NCI-H1930 (cell line): ENCODE data around the gene LDB3.

Source experiments
- DNase-seq, 2 experiments: peaks; one replicate each; lab custom pipeline; 2025; lab: John Stamatoyannopoulos, UW

The LDB3 gene

GRCh38 chr10:86759073-86759672 is 90.9 kb downstream of the LDB3 start:
- DNase-seq: no peak

- DNase-seq: no peak
These were observed 95.1 kb downstream of the LDB3 start for GRCh38 chr10:86763404-86763803.

GRCh38 chr10:86765548-86765947 is 97.2 kb downstream of the LDB3 start:
- no peak for DNase-seq

GRCh38 chr10:86768412-86769062 is 100.2 kb downstream of the LDB3 start:
- DNase-seq: no peak

GRCh38 chr10:86769991-86770390 is 101.7 kb downstream of the LDB3 start:
- no peak for DNase-seq

- DNase-seq: no peak
These were observed 102.2 kb downstream of the LDB3 start for GRCh38 chr10:86770412-86770960.

GRCh38 chr10:86773498-86773897 is 105.2 kb downstream of the LDB3 start:
- no peak for DNase-seq

- no peak for DNase-seq
These were observed 107.0 kb downstream of the LDB3 start for GRCh38 chr10:86775056-86775869.

GRCh38 chr10:86775870-86776180 is 107.5 kb downstream of the LDB3 start:
- DNase-seq: no peak

- no peak for DNase-seq
These were observed 111.1 kb downstream of the LDB3 start for GRCh38 chr10:86779220-86780017.

GRCh38 chr10:86782701-86783418 is 114.5 kb downstream of the LDB3 start:
- DNase-seq: no peak

- DNase-seq: no peak
These were observed 116.7 kb downstream of the LDB3 start for GRCh38 chr10:86785037-86785436.
